Body of pancreas (tissue), 4 donors: ENCODE measurements around the gene MYRIP. TPM values are rescaled to one million over a fixed set of nuclear protein-coding genes. Genes with fewer than 3 reads are reported as not detected.
A peak's percentile ranks its signal among the peaks of the same experiment; 100 is the strongest.

Experiments
- ATAC-seq: fragments of 150-250 bp; one replicate; pipeline ENCODE4 v1.9.1; 2016
- DNase-seq, 4 donors: peaks; one replicate each; pipeline ENCODE4 v3.0.0-alpha.2; 2019
- H3K27ac ChIP-seq, 4 donors: fragments of 200-600 bp; sonication (generic); 1 replicate in 3 of 4; 2 replicates in 1 of 4; pipeline versions ENCODE4 v1.5.1 to v1.6.1; 2016 to 2019; ENCODE audit warnings: mild to moderate bottlenecking in 1 of 4, mixed read lengths in 1 of 4, moderate library complexity in 1 of 4
- H3K27me3 ChIP-seq, 2 donors: fragments of 200-600 bp; sonication (generic); one replicate each; pipeline ENCODE4 v1.6.0; 2016; ENCODE audit warnings: mild to moderate bottlenecking in 1 of 2
- H3K36me3 ChIP-seq, 2 donors: fragments of 200-600 bp; sonication (generic); replicated peaks in 1 of 2; 2 replicates each; pipeline ENCODE4 v1.5.1; 2016; ENCODE audit warnings: low read depth in 2 of 2; ENCODE audit not compliant: insufficient read depth in 1 of 2
- H3K4me1 ChIP-seq: fragments of 200-600 bp; sonication (generic); one replicate; pipeline ENCODE4 v1.6.0; 2016
- H3K4me3 ChIP-seq, 2 donors: fragments of 200-600 bp; sonication (generic); 1 replicate in 1 of 2; 2 replicates in 1 of 2; pipeline ENCODE4 v1.5.1; 2016 to 2019
- H3K9me3 ChIP-seq, 3 donors: fragments of 200-600 bp; sonication (generic); 1 replicate in 2 of 3; 2 replicates in 1 of 3; pipeline ENCODE4 v1.5.1; 2016
- POLR2A ChIP-seq, 3 donors: fragments of 450-650 bp; IDR thresholded peaks; one replicate each; pipeline ENCODE4 v1.6.1; 2016; ENCODE audit warnings: antibody characterized with exemption in 3 of 3, mild to moderate bottlenecking in 2 of 3
- WGBS, 2 donors: methylation state at CpG; one replicate each; pipeline ENCODE4 v1.1.5; 2017; 5-methylcytosine and 5-hydroxymethylcytosine counted together
- intact Hi-C: fragments of 100-400 bp; cut with DNase I; formaldehyde crosslinking; loops from one replicate; pipeline ENCODE4 v1.15.1; 2023
- total RNA-seq, 2 donors: library from RNA; depleted of rRNA; stranded (reverse); fragments of >200 nt; gene quantifications; one replicate each; pipeline ENCODE4 v1.1.0, GENCODE V29; 2016
- TF ChIP-seq, protein P1 (sequence below), 7 experiments: fragments of 450-650 bp in 4 of 7; fragments of 200-600 bp in 3 of 7; sonication (generic) in 3 of 7; IDR thresholded peaks; one replicate each; pipeline ENCODE4 v1.5.1; 2016 to 2019; ENCODE audit warnings: antibody characterized with exemption in 7 of 7

The MYRIP gene
- total RNA-seq, 2 donors from 2014 or later = 5.2 to 12.5 TPM

DNA sequence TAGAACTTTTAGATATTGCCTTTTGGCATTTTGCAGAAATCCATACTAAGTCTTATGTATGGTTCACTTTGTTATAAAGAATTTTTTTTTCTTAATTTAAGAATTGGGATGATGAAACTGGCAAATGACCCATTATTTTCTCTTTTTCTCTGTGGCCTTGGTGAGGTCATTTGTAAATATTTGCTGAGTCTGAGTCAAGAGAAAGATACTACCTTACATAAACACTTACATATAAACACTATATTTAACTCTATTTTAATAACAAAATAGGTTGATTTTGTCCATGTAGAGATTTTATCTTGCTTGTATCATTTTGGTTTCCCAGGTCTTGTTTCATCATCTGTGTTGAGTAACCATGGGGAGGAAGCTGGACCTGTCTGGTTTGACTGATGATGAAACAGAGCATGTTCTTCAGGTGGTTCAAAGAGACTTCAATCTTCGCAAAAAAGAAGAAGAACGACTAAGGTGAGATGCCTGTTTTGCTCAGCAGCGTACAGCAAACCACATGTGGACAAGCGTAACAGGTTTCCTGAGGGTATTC lies 91.1 kb downstream of the MYRIP start:
- TF ChIP-seq POLR2A (IDR thresholded peaks at IDR 0.05) = no peak
- TF ChIP-seq, protein P1, sequence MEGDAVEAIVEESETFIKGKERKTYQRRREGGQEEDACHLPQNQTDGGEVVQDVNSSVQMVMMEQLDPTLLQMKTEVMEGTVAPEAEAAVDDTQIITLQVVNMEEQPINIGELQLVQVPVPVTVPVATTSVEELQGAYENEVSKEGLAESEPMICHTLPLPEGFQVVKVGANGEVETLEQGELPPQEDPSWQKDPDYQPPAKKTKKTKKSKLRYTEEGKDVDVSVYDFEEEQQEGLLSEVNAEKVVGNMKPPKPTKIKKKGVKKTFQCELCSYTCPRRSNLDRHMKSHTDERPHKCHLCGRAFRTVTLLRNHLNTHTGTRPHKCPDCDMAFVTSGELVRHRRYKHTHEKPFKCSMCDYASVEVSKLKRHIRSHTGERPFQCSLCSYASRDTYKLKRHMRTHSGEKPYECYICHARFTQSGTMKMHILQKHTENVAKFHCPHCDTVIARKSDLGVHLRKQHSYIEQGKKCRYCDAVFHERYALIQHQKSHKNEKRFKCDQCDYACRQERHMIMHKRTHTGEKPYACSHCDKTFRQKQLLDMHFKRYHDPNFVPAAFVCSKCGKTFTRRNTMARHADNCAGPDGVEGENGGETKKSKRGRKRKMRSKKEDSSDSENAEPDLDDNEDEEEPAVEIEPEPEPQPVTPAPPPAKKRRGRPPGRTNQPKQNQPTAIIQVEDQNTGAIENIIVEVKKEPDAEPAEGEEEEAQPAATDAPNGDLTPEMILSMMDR (IDR thresholded peaks at IDR 0.05) = no peak
- ATAC-seq (peak; percentile 63), DNase-seq (no peak)
- intact Hi-C loops = no loop called here
- Histone ChIP-seq H3K27ac (peak overlapping the region in 3 of 4 donors; percentile 10 to 29 (median 11)), H3K9me3 (no peaks in the 10 kb centered on the region), H3K4me3 (no peak overlapping the region), H3K27me3 (no peaks in the 10 kb centered on the region), H3K36me3 (no peaks in the 10 kb centered on the region), H3K4me1 (peaks cover 33% of the 10 kb centered on the region)
- WGBS, 2 donors = 82 to 90% methylated on average over 4 of the region's 4 CpGs

GRCh38 chr3:39903253-39903652 lies 93.8 kb downstream of the MYRIP start:
- ATAC-seq = no peak
- no peak for TF ChIP-seq POLR2A (IDR thresholded peaks at IDR 0.05)
- TF ChIP-seq, protein P1 (IDR thresholded peaks at IDR 0.05) = no peak
- WGBS, 2 donors = 16% methylated on average over 2 of the region's 2 CpGs

GRCh38 chr3:39905788-39906187 lies 96.4 kb downstream of the MYRIP start:
- Histone ChIP-seq H3K4me1 (peaks cover 56% of the 10 kb centered on the region), H3K9me3 (no peaks in the 10 kb centered on the region), H3K27ac (no peak overlapping the region), H3K27me3 (no peaks in the 10 kb centered on the region), H3K36me3 (no peaks in the 10 kb centered on the region), H3K4me3 (no peak overlapping the region)
- ATAC-seq (no peak), DNase-seq (no peak)
- TF ChIP-seq POLR2A (IDR thresholded peaks at IDR 0.05) = no peak
- TF ChIP-seq, protein P1 (IDR thresholded peaks at IDR 0.05) = no peak
- intact Hi-C loops = no loop called here
- 10 to 29% methylated on average over 2 of the region's 2 CpGs for WGBS, 2 donors

More at GRCh38 chr3:39903253-39903652, 93.8 kb downstream of the MYRIP start:
- H3K27ac ChIP-seq = peak overlapping the region in 1 of 4 donors; percentile 25
- H3K4me1 ChIP-seq = peaks cover 48% of the 10 kb centered on the region
- DNase-seq = no peak
- no peaks in the 10 kb centered on the region for H3K36me3 ChIP-seq
- H3K27me3 ChIP-seq = no peaks in the 10 kb centered on the region
- H3K4me3 ChIP-seq = no peak overlapping the region
- intact Hi-C loops = no loop called here
- H3K9me3 ChIP-seq = no peaks in the 10 kb centered on the region

DNA sequence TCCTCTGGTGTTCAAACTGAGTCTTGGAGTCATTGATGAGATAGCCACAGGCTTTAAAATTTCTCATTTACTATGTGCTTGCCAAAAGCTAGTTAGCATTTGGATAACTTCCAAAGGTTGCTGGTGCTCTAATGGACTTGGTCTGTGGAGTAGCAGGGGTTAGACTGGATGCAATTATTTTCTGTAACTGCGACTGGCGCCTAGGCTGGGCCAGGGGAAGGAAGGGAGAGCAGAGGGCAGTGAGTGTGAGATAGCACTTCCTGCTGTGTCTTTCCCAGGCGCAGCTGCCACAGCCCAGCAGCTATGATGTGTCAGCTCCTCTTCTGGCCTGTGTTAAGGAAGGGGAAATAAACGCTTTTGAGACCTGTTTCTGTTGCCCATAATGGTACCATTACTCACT lies 98.6 kb downstream of the MYRIP start:
- TF ChIP-seq, protein P1 (IDR thresholded peaks at IDR 0.05) = no peak
- TF ChIP-seq POLR2A (IDR thresholded peaks at IDR 0.05) = no peak
- WGBS, 2 donors = 16 to 52% methylated on average over 4 of the region's 4 CpGs
- peak overlapping the region in 2 of 4 donors; percentile 25 to 57 for H3K27ac ChIP-seq
- H3K27me3 ChIP-seq = no peaks in the 10 kb centered on the region
- intact Hi-C loops = no loop called here
- peaks cover 61% of the 10 kb centered on the region for H3K4me1 ChIP-seq
- ATAC-seq = peak; percentile 45
- no peaks in the 10 kb centered on the region for H3K9me3 ChIP-seq
- DNase-seq = peak; percentile 26 to 49 (median 36)
- no peak overlapping the region for H3K4me3 ChIP-seq
- H3K36me3 ChIP-seq = no peaks in the 10 kb centered on the region

DNA sequence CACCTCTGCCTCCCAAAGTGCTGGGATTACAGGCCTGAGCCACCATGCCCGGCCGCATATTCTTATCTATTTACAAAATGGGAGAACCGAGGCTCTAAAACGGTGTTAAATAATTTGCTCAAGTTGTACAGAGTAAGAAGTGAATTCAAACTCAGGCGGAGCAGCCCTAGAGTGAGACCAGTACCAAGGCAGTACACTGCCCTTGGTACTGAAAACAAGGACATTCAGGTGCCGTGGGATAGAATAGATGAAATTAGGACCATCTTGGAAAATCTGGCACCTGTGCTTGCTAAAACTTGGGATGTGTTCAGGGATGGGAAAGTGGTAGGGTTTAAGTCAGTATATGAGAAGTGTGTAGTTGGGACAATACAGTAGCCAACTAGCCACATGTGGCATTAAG lies 100.7 kb downstream of the MYRIP start:
- no peaks in the 10 kb centered on the region for H3K36me3 ChIP-seq
- no peak overlapping the region for H3K4me3 ChIP-seq
- H3K27me3 ChIP-seq = no peaks in the 10 kb centered on the region
- no peaks in the 10 kb centered on the region for H3K9me3 ChIP-seq
- ATAC-seq (no peak), DNase-seq (no peak)
- intact Hi-C loops = no loop called here
- peak overlapping the region in 3 of 4 donors; percentile 51 to 86 (median 66) for H3K27ac ChIP-seq
- WGBS, 2 donors = 71 to 90% methylated on average over 6 of the region's 6 CpGs
- TF ChIP-seq POLR2A (IDR thresholded peaks at IDR 0.05) = no peak
- H3K4me1 ChIP-seq = peaks cover 47% of the 10 kb centered on the region
